Mammary epithelial cell (primary cell): ENCODE data around the gene ASS1.

Source experiments
- CTCF ChIP-seq, 2 donors: IDR thresholded peaks in 1 of 2; conservative IDR thresholded peaks in 1 of 2; 2 replicates each; pipeline ENCODE4 v1.5.1; 2011 to 2012; ENCODE audit warnings: inconsistent platforms in 2 of 2, low read length in 2 of 2, mild to moderate bottlenecking in 2 of 2, control low read depth in 1 of 2, low read depth in 1 of 2; ENCODE audit not compliant: insufficient read depth in 1 of 2; ENCODE audit errors: extremely low read depth in 1 of 2
- EZH2 ChIP-seq: IDR thresholded peaks from 2 replicates; pipeline ENCODE4 v1.6.1; 2012; ENCODE audit warnings: low read length, inconsistent platforms, borderline replicate concordance

- TF ChIP-seq CTCF (conservative IDR thresholded peaks at IDR 0.05 in 1 of 2, IDR thresholded peaks at IDR 0.05 in 1 of 2; ENCODE audit: extremely low read depth in 1 of 2, insufficient read depth in 1 of 2, low read depth in 1 of 2, low read length in 2 of 2) (no peak), EZH2 (no peak)
Observed at GRCh38 chr9:130548103-130548502, 103.3 kb downstream of the ASS1 start.
